MM.1S (cell line): Measurements from ENCODE around the gene LATS2.
"Not testable (repeated sequence)": the region's sequence is repeated elsewhere in the genome, so short reads cannot be mapped to it uniquely, and the experiment has no call there.

Experiments
- DNase-seq: peaks from one replicate; pipeline ENCODE4 v3.0.0-alpha.2; 2015
- H2AFZ ChIP-seq: fragments of 300-600 bp; sonication (generic); 2 replicates; pipeline ENCODE4 v1.6.0; 2016; ENCODE audit warnings: antibody characterized with exemption, low read length
- H3F3A ChIP-seq: fragments of 300-600 bp; sonication (generic); 2 replicates; pipeline ENCODE4 v1.6.1; 2016; ENCODE audit warnings: mild to moderate bottlenecking, antibody characterized with exemption, low read length, moderate library complexity, mixed read lengths; ENCODE audit not compliant: insufficient read depth
- H3K27ac ChIP-seq: fragments of 300-600 bp; sonication (generic); 2 replicates; pipeline ENCODE4 v1.5.1; 2016; ENCODE audit warnings: mild to moderate bottlenecking, low read length
- H3K27me3 ChIP-seq: fragments of 300-600 bp; sonication (generic); replicated peaks from 2 replicates; pipeline ENCODE4 v1.6.0; 2016; ENCODE audit warnings: low read length; ENCODE audit not compliant: insufficient read depth
- H3K36me3 ChIP-seq: fragments of 300-600 bp; sonication (generic); replicated peaks from 2 replicates; pipeline ENCODE4 v1.6.1; 2016; ENCODE audit warnings: mild to moderate bottlenecking, low read length, mixed read lengths; ENCODE audit not compliant: insufficient read depth
- H3K4me1 ChIP-seq: fragments of 300-600 bp; sonication (generic); 2 replicates; pipeline ENCODE4 v1.6.1; 2016; ENCODE audit warnings: low read length, mixed read lengths
- H3K4me2 ChIP-seq: fragments of 300-600 bp; sonication (generic); 2 replicates; pipeline ENCODE4 v1.6.0; 2016; ENCODE audit warnings: low read depth, low read length
- H3K4me3 ChIP-seq: fragments of 300-600 bp; sonication (generic); 2 replicates; pipeline ENCODE4 v1.5.1; 2016; ENCODE audit warnings: low read length, mixed read lengths
- H3K79me2 ChIP-seq: fragments of 300-600 bp; sonication (generic); 2 replicates; pipeline ENCODE4 v1.6.1; 2016; ENCODE audit warnings: mixed run types, low read length, mixed read lengths
- H3K9ac ChIP-seq: fragments of 300-600 bp; sonication (generic); 2 replicates; pipeline ENCODE4 v1.6.1; 2016; ENCODE audit warnings: low read length, mixed read lengths
- H3K9me2 ChIP-seq: fragments of 300-600 bp; sonication (generic); replicated peaks from 2 replicates; pipeline ENCODE4 v1.6.1; 2016; ENCODE audit warnings: mild to moderate bottlenecking, low read length, mixed read lengths; ENCODE audit not compliant: insufficient read depth
- H3K9me3 ChIP-seq: fragments of 300-600 bp; sonication (generic); replicated peaks from 2 replicates; pipeline ENCODE4 v1.6.1; 2016; ENCODE audit warnings: mild to moderate bottlenecking, low read length, mixed read lengths; ENCODE audit not compliant: insufficient read depth
- H4K20me1 ChIP-seq: fragments of 300-600 bp; sonication (generic); 2 replicates; pipeline ENCODE4 v1.6.1; 2016; ENCODE audit warnings: mild to moderate bottlenecking, low read length, moderate library complexity, mixed read lengths; ENCODE audit not compliant: insufficient read depth
- CTCF ChIP-seq: fragments of 300-600 bp; sonication (generic); IDR thresholded peaks from 2 replicates; pipeline ENCODE4 v1.5.1; 2016; ENCODE audit warnings: antibody characterized with exemption, low read length, mixed read lengths
- EZH2 ChIP-seq: fragments of 300-600 bp; sonication (generic); optimal IDR thresholded peaks from 2 replicates; pipeline ENCODE3; 2017; ENCODE audit warnings: low read depth, mild to moderate bottlenecking, antibody characterized with exemption, low read length, mixed read lengths
- EZH2phosphoT487 ChIP-seq: fragments of 300-600 bp; sonication (generic); IDR thresholded peaks from 2 replicates; pipeline ENCODE4 v1.6.1; 2018; ENCODE audit warnings: antibody characterized with exemption, low read length

The LATS2 gene

GRCh38 chr13:20945952-20946383 lies 115.4 kb downstream of the LATS2 start:
- Histone ChIP-seq H3K4me2 (no peak overlapping the region), H3K4me3 (no peak overlapping the region)

GRCh38 chr13:20942938-20943559 lies 118.3 kb downstream of the LATS2 start:
- no peaks in the 10 kb centered on the region for H3F3A ChIP-seq
- no peaks in the 10 kb centered on the region for H3K27me3 ChIP-seq
- H3K9me2 ChIP-seq, result no peaks in the 10 kb centered on the region
- H3K27ac ChIP-seq, result no peak overlapping the region
- no peaks in the 10 kb centered on the region for H4K20me1 ChIP-seq
- H3K9me3 ChIP-seq, result no peaks in the 10 kb centered on the region
- H3K36me3 ChIP-seq, result no peaks in the 10 kb centered on the region
- no peak overlapping the region for H3K9ac ChIP-seq
- no peaks in the 10 kb centered on the region for H3K4me1 ChIP-seq
- H3K79me2 ChIP-seq, result no peaks in the 10 kb centered on the region
- no peak overlapping the region for H3K4me3 ChIP-seq
- TF ChIP-seq CTCF, result no peak
- H2AFZ ChIP-seq, result no peak overlapping the region
- H3K4me2 ChIP-seq, result no peak overlapping the region
- DNase-seq, result no peak

More at GRCh38 chr13:20945952-20946383, 115.4 kb downstream of the LATS2 start:
- TF ChIP-seq EZH2 (no peak), EZH2phosphoT487 (no peak), CTCF (no peak)
- no peak for DNase-seq
- Histone ChIP-seq H3K4me1 (no peaks in the 10 kb centered on the region), H3F3A (no peaks in the 10 kb centered on the region), H3K9me3 (no peaks in the 10 kb centered on the region), H4K20me1 (no peaks in the 10 kb centered on the region), H3K79me2 (no peaks in the 10 kb centered on the region), H3K27ac (no peak overlapping the region), H3K27me3 (no peaks in the 10 kb centered on the region), H3K9me2 (no peaks in the 10 kb centered on the region), H3K36me3 (no peaks in the 10 kb centered on the region), H3K9ac (no peak overlapping the region), H2AFZ (no peak overlapping the region)

- not testable (repeated sequence) for H3K9me2 ChIP-seq, H3K27me3 ChIP-seq, H3F3A ChIP-seq, H3K79me2 ChIP-seq, H3K4me1 ChIP-seq, H3K4me3 ChIP-seq, H3K27ac ChIP-seq, DNase-seq, H4K20me1 ChIP-seq, H3K9me3 ChIP-seq, H3K4me2 ChIP-seq, H3K9ac ChIP-seq, H2AFZ ChIP-seq, H3K36me3 ChIP-seq
These were observed 120.9 kb downstream of the LATS2 start for GRCh38 chr13:20940511-20940910.

- Histone ChIP-seq H3K9ac (no peak overlapping the region), H3K4me3 (no peak overlapping the region)
These were observed 121.3 kb downstream of the LATS2 start for GRCh38 chr13:20940083-20940482.

More at GRCh38 chr13:20940083-20940482, 121.3 kb downstream of the LATS2 start:
- H3K36me3 ChIP-seq, result no peaks in the 10 kb centered on the region
- H3K79me2 ChIP-seq, result no peaks in the 10 kb centered on the region
- H3K27me3 ChIP-seq, result no peaks in the 10 kb centered on the region
- no peak overlapping the region for H3K4me2 ChIP-seq
- no peaks in the 10 kb centered on the region for H4K20me1 ChIP-seq
- H3K9me3 ChIP-seq, result no peaks in the 10 kb centered on the region
- no peaks in the 10 kb centered on the region for H3K9me2 ChIP-seq
- no peaks in the 10 kb centered on the region for H3K4me1 ChIP-seq
- no peak for DNase-seq
- H3K27ac ChIP-seq, result no peak overlapping the region
- TF ChIP-seq EZH2 (no peak), EZH2phosphoT487 (no peak), CTCF (no peak)
- no peak overlapping the region for H2AFZ ChIP-seq
- no peaks in the 10 kb centered on the region for H3F3A ChIP-seq
